Germinal center (tissue), 1 donor: ENCODE measurements around the gene FBH1.
"Not testable (repeated sequence)": the region's sequence is repeated elsewhere in the genome, so short reads cannot be mapped to it uniquely, and the experiment has no call there.

Experiments
- DNase-seq: peaks from one replicate; pipeline ENCODE4 v3.0.0; 2012; ENCODE audit warnings: mixed read lengths, low spot score

Gene FBH1

DNA sequence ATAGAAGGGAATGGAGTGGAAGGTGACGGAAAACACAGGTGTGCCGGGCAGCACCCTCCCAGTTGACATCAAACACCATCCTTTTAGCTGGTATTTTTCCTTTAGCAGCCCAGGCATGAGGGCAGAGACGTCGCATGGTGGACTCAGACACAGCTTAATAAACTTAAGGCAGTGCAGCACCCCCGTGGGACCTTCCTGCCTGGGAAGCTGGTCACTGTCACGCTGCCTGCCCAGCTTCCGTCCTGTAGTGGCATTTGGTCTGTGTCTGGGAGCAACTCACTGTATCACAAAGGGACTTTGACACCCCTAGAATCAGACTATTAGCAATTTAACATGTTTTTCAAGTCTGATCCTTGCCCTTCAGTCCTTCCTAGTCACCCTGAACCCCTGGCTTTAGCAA, 51.5 kb downstream of the FBH1 start:
- DNase-seq, result no peak

DNA sequence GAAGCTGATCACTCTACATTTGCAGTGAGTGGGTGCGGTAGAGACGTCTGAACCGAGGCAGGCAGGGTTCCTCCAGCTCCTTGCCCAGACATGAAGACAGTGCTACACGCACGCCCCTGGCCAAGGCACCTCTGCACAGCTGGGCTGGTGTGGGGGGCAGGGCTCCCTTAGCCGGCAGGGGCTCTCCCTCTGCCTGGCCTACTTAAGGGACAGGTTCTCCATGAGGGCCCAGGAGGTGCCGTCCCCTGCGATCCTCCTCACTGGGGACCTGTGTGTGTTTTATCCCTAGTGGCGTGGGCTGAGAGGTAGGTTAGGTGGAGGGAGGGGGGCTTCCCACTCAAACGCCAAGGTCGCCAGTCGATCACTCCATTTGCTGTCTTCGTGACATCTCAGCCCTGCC, 52.0 kb downstream of the FBH1 start:
- no peak for DNase-seq

DNA sequence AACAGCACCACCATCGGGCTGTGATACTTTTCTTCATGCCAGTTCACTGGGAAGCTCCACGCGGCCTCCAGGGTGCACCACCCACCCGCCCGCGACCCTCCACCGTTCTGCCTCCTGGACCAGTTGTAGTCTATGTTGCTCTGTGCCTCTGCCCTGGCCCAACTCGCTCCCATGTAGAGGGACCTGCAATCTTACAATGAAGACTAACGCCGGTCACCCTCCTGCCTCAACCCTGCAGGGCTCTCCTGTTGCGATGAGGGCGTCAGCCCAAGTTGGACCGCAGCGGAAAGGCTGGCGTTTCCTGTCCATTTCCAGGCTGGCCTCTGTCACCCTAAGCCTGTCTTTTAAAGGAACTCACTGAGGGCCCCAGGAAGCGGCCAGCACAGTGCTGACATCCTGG, 52.4 kb downstream of the FBH1 start:
- no peak for DNase-seq

GRCh38 chr10:5943536-5943935, 53.5 kb downstream of the FBH1 start:
- no peak for DNase-seq

DNA sequence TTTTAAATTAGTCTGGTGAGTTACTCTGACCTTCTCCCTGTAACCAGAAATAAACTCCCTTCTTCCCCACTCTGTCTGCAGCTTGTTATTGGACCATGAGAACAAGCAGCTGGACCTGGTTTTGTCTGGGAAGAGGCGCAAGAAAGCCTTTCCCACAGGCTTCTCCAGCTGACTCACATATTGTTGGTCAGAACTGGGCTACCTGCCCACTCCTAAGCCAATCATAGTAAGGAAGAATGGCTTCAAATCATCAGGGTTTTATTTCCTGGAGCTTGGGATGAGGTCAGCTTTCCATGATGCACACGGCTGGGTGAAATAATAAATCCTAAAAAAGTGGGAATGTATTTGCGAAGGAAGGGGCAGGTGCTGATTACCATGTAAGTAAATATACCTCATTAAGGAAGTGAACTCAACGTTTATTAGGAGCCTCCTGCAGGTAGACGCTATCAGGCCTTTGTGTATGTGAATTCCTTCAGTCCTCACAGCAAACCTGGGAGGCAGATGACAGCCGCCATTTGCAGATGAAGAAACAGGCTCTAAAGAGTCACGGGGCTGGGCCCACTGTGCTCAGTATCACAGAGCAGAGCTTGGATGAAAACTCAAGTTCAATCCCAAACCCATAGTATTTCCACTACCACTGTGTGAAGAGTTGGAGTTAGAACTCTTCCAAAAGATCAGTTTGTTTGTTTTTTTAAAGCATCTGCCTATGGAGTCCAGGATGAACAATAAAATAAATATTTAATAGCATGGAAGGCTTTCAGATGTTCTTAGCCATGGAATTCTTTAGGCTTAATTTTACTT, 54.5 kb downstream of the FBH1 start:
- no peak for DNase-seq

DNA sequence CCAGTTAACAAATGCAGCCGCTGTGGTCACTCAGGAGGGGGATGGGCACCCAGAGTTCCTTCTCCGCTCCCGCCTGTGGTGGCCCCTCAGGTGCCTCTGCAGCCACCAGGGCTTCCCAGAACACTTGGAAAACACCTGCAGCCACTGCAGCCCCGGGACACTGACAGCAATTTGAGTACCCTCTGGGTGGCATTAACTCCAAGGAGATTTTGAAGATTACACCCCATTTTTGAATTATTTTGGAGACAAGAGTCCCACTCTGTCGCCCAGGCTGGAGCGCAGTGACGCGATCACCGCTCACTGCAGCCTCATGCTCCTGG, 55.1 kb downstream of the FBH1 start:
- DNase-seq, result no peak

GRCh38 chr10:5945561-5946418, 55.7 kb downstream of the FBH1 start:
- DNase-seq, result no peak

DNA sequence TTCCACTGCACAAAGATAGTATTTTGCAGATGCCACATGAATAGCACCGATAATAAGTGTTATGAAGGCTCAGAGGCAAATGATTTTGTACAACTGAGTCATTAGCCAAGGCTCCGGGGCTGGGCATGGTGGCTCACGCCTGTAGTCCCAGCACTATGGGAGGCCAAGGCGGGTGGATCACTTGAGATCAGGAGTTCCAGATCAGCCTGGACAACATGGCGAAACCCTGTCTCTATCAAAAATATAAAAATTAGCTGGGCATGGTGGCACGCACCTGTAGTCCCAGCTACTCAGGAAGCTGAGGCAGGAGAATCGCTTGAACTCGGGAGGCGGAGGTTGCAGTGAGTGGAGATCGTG, 56.4 kb downstream of the FBH1 start:
- not testable (repeated sequence) for DNase-seq

DNA sequence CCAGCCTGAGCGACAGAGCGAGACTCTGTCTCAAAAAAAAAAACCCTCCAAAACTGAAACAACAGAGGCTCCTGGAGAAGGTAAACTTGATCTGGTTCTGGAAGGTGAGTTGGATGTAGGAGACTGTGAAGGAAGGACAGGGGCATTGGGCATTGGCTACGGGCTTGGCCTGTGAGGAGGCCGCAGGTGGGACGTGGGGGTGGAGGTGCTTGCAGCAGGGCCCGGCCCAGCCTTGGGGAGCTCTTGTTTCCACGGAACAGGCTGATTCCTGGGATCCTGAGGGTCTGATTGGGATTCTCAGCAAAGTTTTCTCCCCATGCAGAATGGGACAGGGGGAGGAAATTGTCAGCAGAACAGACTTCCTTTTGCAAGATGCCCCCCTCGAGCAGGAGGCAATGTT, 56.7 kb downstream of the FBH1 start:
- DNase-seq, result no peak

GRCh38 chr10:5947471-5948207, 57.6 kb downstream of the FBH1 start:
- DNase-seq, result no peak

GRCh38 chr10:5948208-5948585, 58.2 kb downstream of the FBH1 start:
- DNase-seq, result no peak

DNA sequence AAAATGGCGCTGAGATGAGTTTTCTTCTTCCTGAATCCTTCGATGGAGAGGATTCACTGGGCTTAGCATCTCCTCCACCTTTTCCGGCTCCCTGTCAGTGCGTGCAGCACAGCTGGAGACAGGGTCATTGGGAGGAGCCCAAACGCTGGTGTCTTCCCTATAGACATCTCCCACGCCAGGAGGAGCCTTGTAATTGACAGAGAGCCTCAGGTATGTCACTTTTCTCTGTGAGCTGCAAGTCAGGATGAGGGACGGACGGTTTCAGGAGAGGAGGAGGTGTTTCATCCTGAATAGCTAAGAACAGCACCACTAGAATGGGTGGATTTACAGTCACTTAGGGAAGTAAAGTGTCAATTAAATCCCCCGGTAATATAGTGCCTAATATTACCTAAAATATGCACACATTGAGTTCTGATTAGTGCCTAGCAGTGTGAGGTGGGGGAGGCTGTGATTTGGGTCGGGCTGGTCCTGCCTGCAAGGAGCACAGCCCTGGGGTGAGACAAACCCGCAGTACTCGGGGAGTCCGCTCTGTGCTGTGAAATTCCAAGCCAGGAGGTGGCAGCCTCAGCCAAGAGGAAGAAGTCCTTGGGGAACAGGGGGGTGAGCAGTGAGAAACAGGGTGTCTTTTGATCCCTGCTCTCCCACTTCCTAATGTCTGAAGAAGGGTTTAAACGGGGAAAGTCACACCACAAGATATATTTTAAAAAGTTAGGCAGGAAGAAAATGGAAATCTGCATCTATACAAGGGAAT, 59.1 kb downstream of the FBH1 start:
- no peak for DNase-seq

- no peak for DNase-seq
Measured at GRCh38 chr10:5951167-5951711, 61.2 kb downstream of the FBH1 start.

- no peak for DNase-seq
Measured at GRCh38 chr10:5951721-5952407, 61.8 kb downstream of the FBH1 start.

DNA sequence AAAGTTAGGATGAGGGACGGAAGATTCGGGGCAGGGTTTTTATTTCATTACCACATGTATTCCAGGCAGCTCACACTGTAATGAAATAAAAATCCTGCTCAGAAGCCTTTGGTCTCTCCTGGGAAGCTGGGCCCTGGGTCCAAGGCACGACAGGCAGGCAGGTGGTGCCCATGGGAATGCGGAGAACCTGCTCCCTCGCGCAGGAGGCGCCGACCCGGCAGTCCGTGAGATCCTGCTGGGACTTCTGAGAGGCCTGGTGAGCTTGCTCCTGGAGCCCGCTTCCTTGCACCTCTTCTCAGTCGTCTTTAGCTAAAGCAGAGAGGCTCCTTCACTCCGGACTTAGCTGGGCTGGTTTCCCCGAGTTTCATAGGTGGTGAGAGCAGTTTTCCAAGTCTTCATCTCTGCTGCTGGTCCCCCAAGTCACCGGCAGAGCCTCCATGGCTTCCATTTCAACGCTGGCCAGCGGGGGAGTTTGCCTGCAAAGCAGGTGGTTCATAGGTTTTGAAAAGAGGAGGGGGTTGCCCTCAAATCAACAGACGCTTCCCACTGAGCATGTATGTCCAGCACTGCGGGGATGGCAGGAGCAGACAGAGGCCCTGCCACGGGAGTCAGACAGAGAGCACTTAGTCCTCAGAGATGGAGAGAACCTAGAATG, 62.8 kb downstream of the FBH1 start:
- no peak for DNase-seq

DNA sequence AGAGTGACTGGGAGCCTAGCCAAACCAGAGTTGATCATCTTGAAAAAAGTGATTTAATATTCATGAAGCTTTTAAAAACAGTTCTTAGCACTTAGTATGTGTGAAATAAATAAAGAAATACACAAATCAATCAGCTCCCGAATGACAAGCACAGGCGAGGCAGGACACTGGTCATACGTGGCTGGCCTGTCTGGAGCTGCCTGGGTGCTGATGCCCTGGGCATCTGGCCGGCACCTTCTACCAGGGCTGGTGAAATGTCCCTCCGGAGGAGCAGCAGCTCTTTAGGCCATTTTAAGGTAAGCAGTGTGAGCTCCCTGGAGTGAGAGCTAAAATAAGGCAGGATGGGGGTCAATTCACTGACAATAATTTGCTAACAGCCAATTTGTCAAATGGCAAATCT, 63.6 kb downstream of the FBH1 start:
- DNase-seq, result no peak

DNA sequence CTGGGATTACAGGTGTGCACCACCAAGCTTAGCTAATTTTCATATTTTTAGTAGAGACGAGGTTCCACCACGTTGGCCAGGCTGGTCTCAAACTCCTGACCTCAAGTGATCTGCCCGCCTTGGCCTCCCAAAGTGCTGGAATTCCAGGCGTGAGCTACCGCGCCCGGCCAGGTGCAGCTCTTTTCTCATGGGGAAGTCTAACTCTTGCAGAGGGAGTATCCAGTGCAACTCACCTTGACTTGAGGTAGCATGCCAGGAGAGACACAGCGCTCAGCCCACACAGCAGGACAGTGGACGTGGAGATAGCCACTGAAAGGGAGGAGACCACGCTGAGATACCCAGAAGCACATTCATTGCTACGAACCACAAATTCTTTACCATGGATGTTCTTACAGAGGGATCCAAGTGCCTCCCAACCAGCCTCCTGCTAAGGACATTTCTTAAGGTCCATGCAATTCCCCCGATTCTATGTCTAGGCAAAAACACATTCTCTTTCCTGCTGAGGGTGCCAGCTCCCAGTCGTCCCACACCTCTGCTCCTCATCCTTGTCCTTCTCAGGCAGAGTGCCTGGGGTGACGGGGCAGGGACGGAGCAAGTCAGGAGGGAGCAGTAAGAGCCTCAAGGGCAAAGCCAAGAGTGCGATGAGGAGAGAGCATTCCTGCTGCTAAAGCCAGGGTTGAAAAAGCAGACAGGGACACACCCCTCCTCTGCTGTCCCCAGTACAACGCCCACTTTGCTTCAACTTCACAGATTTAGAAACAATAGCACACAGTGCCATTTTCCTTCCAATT, 66.3 kb downstream of the FBH1 start:
- no peak for DNase-seq

DNA sequence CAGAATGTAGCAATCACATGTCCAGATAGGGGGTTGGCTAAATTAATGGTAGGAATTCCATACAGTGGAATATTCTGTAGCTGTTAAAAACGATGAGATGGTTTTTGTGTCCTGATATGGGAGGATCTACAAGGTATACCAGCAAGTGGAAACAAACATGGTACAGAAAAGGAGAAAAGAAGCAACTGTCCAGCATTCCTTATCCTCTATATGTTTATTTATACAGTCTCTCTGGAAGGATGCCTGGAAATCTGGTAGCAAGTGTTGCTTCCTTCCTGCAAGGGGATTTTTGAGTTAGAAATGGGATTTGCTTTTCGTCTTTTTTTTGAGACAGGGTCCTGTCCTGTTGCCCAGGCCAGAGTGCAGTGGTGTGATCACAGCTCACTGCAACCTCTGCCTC, 68.0 kb downstream of the FBH1 start:
- no peak for DNase-seq

GRCh38 chr10:5958675-5959074, 68.6 kb downstream of the FBH1 start:
- DNase-seq, result no peak

GRCh38 chr10:5959142-5959541, 69.1 kb downstream of the FBH1 start:
- no peak for DNase-seq
